Body of pancreas (tissue), 4 donors: ENCODE data around the gene FEV.

Experiments
- CTCF ChIP-seq, 7 experiments: fragments of 450-650 bp in 4 of 7; fragments of 200-600 bp in 3 of 7; sonication (generic) in 3 of 7; IDR thresholded peaks; one replicate each; pipeline ENCODE4 v1.5.1; 2016 to 2019; ENCODE audit warnings: antibody characterized with exemption in 7 of 7
- POLR2A ChIP-seq, 3 donors: fragments of 450-650 bp; IDR thresholded peaks; one replicate each; pipeline ENCODE4 v1.6.1; 2016; ENCODE audit warnings: antibody characterized with exemption in 3 of 3, mild to moderate bottlenecking in 2 of 3

GRCh38 chr2:218959761-218960308 is 25.1 kb downstream of the FEV start:
- no peak for TF ChIP-seq CTCF (IDR thresholded peaks at IDR 0.05)
- no peak for TF ChIP-seq POLR2A (IDR thresholded peaks at IDR 0.05)
